Neural progenitor cell (in vitro differentiated cells): ENCODE results near the gene KCNMA1. TPM values are rescaled to one million over a fixed set of nuclear protein-coding genes. Genes with fewer than 3 reads are reported as not detected.

Source experiments
- DNase-seq: peaks from one replicate; pipeline ENCODE4 v3.0.0-alpha.2; 2016; ENCODE audit warnings: low spot score
- H2AFZ ChIP-seq: fragments of 200-600 bp; sonication (generic); replicated peaks from 2 replicates; pipeline ENCODE4 v1.6.1; 2016; ENCODE audit warnings: antibody characterized with exemption
- H3F3A ChIP-seq: fragments of 200-600 bp; sonication (generic); 2 replicates; pipeline ENCODE4 v1.6.1; 2016; ENCODE audit warnings: antibody characterized with exemption, low read depth
- H3K27ac ChIP-seq: fragments of 200-600 bp; sonication (generic); 2 replicates; pipeline ENCODE4 v1.5.1; 2016; ENCODE audit warnings: mild to moderate bottlenecking
- H3K27me3 ChIP-seq: fragments of 200-600 bp; sonication (generic); 2 replicates; pipeline ENCODE4 v1.6.1; 2016; ENCODE audit warnings: mild to moderate bottlenecking, moderate library complexity
- H3K36me3 ChIP-seq: fragments of 200-600 bp; sonication (generic); 2 replicates; pipeline ENCODE4 v1.5.1; 2016
- H3K4me1 ChIP-seq: fragments of 200-600 bp; sonication (generic); 2 replicates; pipeline ENCODE4 v1.6.1; 2016; ENCODE audit warnings: mixed run types
- H3K4me2 ChIP-seq: fragments of 200-600 bp; sonication (generic); 2 replicates; pipeline ENCODE4 v1.6.1; 2016
- H3K4me3 ChIP-seq: fragments of 200-600 bp; sonication (generic); 2 replicates; pipeline ENCODE4 v1.5.1; 2016
- H3K79me2 ChIP-seq: fragments of 200-600 bp; sonication (generic); 2 replicates; pipeline ENCODE4 v1.6.1; 2016; ENCODE audit warnings: low read depth
- H3K9ac ChIP-seq: fragments of 200-600 bp; sonication (generic); 2 replicates; pipeline ENCODE4 v1.6.1; 2016
- H3K9me3 ChIP-seq: fragments of 200-600 bp; sonication (generic); 2 replicates; pipeline ENCODE4 v1.5.1; 2016; ENCODE audit warnings: low read depth
- H4K20me1 ChIP-seq: fragments of 200-600 bp; sonication (generic); 2 replicates; pipeline ENCODE4 v1.6.1; 2016; ENCODE audit warnings: low read depth
- H3K27ac Mint-ChIP-seq: 3 replicates; pipeline ENCODE4 v1.8.0; 2021; ENCODE audit warnings: mixed read lengths
- H3K27me3 Mint-ChIP-seq: 2 replicates; pipeline ENCODE4 v1.8.0; 2022; ENCODE audit warnings: low read depth, mild to moderate bottlenecking, inconsistent platforms, moderate library complexity, mixed read lengths; ENCODE audit not compliant: insufficient read depth
- H3K36me3 Mint-ChIP-seq: 3 replicates; pipeline ENCODE4 v1.8.0; 2021; ENCODE audit warnings: mixed read lengths
- H3K4me1 Mint-ChIP-seq: 3 replicates; pipeline ENCODE4 v1.8.0; 2021; ENCODE audit warnings: mixed read lengths
- H3K4me3 Mint-ChIP-seq: 3 replicates; pipeline ENCODE4 v1.8.0; 2021; ENCODE audit warnings: mild to moderate bottlenecking, moderate library complexity, mixed read lengths
- H3K9me3 Mint-ChIP-seq: 3 replicates; pipeline ENCODE4 v1.8.0; 2020; ENCODE audit warnings: mixed read lengths
- CTCF ChIP-seq: fragments of 200-600 bp; sonication (generic); IDR thresholded peaks from 2 replicates; pipeline ENCODE4 v1.5.1; 2017; ENCODE audit warnings: antibody characterized with exemption, mild to moderate bottlenecking
- EZH2 ChIP-seq: fragments of 200-600 bp; sonication (generic); IDR thresholded peaks from 2 replicates; pipeline ENCODE4 v1.6.1; 2017; ENCODE audit warnings: antibody characterized with exemption, mild to moderate bottlenecking, moderate library complexity
- EZH2phosphoT487 ChIP-seq: fragments of 200-600 bp; sonication (generic); IDR thresholded peaks from 2 replicates; pipeline ENCODE4 v1.6.1; 2017; ENCODE audit warnings: antibody characterized with exemption
- total RNA-seq: library from RNA; depleted of rRNA; stranded (reverse); fragments of >200 nt; gene quantifications from 2 replicates; pipeline ENCODE4 v1.2.3, GENCODE V29; 2015; ENCODE audit warnings: low replicate concordance

The KCNMA1 gene
- total RNA-seq, 1 donor from 2014 or later: 2.4 TPM

GRCh38 chr10:77547307-77548050, 90.1 kb downstream of the KCNMA1 start:
- no peak overlapping the region for H3K27ac ChIP-seq
- Mint-ChIP-seq H3K4me1 (no peaks in the 10 kb centered on the region), H3K36me3 (no peaks in the 10 kb centered on the region), H3K4me3 (no peak overlapping the region), H3K27ac (no peak overlapping the region), H3K9me3 (peaks cover 10% of the 10 kb centered on the region), H3K27me3 (peaks cover 6% of the 10 kb centered on the region)
- peaks cover 4% of the 10 kb centered on the region for H3K4me1 ChIP-seq
- no peak overlapping the region for H2AFZ ChIP-seq
- H4K20me1 ChIP-seq: no peaks in the 10 kb centered on the region
- H3K79me2 ChIP-seq: no peaks in the 10 kb centered on the region
- TF ChIP-seq CTCF: no peak
- no peak for TF ChIP-seq EZH2
- no peak for TF ChIP-seq EZH2phosphoT487
- H3K9me3 ChIP-seq: no peaks in the 10 kb centered on the region
- H3F3A ChIP-seq: no peaks in the 10 kb centered on the region
- H3K36me3 ChIP-seq: no peaks in the 10 kb centered on the region
- no peak overlapping the region for H3K9ac ChIP-seq
- no peak overlapping the region for H3K4me2 ChIP-seq
- H3K4me3 ChIP-seq: no peak overlapping the region
- H3K27me3 ChIP-seq: no peaks in the 10 kb centered on the region
- no peak for DNase-seq

GRCh38 chr10:77546042-77546441, 91.6 kb downstream of the KCNMA1 start:
- no peaks in the 10 kb centered on the region for H3F3A ChIP-seq
- no peaks in the 10 kb centered on the region for H4K20me1 ChIP-seq
- no peak overlapping the region for H3K4me3 ChIP-seq
- H3K9ac ChIP-seq: no peak overlapping the region
- Mint-ChIP-seq H3K36me3 (no peaks in the 10 kb centered on the region), H3K4me1 (no peaks in the 10 kb centered on the region), H3K27ac (peak overlapping the region; percentile 88), H3K27me3 (peaks cover 3% of the 10 kb centered on the region), H3K9me3 (peaks cover 10% of the 10 kb centered on the region), H3K4me3 (no peak overlapping the region)
- no peak for DNase-seq
- no peaks in the 10 kb centered on the region for H3K4me1 ChIP-seq
- H2AFZ ChIP-seq: no peak overlapping the region
- no peaks in the 10 kb centered on the region for H3K27me3 ChIP-seq
- H3K27ac ChIP-seq: no peak overlapping the region
- TF ChIP-seq EZH2 (no peak), EZH2phosphoT487 (no peak), CTCF (no peak)
- no peaks in the 10 kb centered on the region for H3K36me3 ChIP-seq
- peaks cover 5% of the 10 kb centered on the region for H3K9me3 ChIP-seq
- H3K79me2 ChIP-seq: no peaks in the 10 kb centered on the region
- H3K4me2 ChIP-seq: no peak overlapping the region

- DNase-seq: no peak
- TF ChIP-seq EZH2phosphoT487 (no peak), CTCF (no peak), EZH2 (no peak)
- H3K36me3 ChIP-seq: no peaks in the 10 kb centered on the region
- H3K4me3 Mint-ChIP-seq: no peak overlapping the region
- no peaks in the 10 kb centered on the region for H3K4me1 Mint-ChIP-seq
- no peaks in the 10 kb centered on the region for H3F3A ChIP-seq
- H3K9ac ChIP-seq: no peak overlapping the region
- H3K27ac Mint-ChIP-seq: no peak overlapping the region
- H3K9me3 ChIP-seq: peaks cover 5% of the 10 kb centered on the region
- H2AFZ ChIP-seq: no peak overlapping the region
- H3K4me1 ChIP-seq: no peaks in the 10 kb centered on the region
- peaks cover 3% of the 10 kb centered on the region for H3K27me3 Mint-ChIP-seq
- H3K9me3 Mint-ChIP-seq: peaks cover 10% of the 10 kb centered on the region
- H3K36me3 Mint-ChIP-seq: no peaks in the 10 kb centered on the region
- no peak overlapping the region for H3K4me3 ChIP-seq
- H3K27ac ChIP-seq: no peak overlapping the region
- no peaks in the 10 kb centered on the region for H3K27me3 ChIP-seq
- H4K20me1 ChIP-seq: no peaks in the 10 kb centered on the region
- no peak overlapping the region for H3K4me2 ChIP-seq
- no peaks in the 10 kb centered on the region for H3K79me2 ChIP-seq
Measured at GRCh38 chr10:77545585-77545984, 92.0 kb downstream of the KCNMA1 start.
